Dedifferentiated amniotic fluid mesenchymal stem cell (primary cell): ENCODE data around the gene EFNA5.

Experiments used
- DNase-seq: peaks from one replicate; pipeline ENCODE4 v3.0.0-alpha.2; 2016; ENCODE audit errors: extremely low spot score

EFNA5 gene

DNA sequence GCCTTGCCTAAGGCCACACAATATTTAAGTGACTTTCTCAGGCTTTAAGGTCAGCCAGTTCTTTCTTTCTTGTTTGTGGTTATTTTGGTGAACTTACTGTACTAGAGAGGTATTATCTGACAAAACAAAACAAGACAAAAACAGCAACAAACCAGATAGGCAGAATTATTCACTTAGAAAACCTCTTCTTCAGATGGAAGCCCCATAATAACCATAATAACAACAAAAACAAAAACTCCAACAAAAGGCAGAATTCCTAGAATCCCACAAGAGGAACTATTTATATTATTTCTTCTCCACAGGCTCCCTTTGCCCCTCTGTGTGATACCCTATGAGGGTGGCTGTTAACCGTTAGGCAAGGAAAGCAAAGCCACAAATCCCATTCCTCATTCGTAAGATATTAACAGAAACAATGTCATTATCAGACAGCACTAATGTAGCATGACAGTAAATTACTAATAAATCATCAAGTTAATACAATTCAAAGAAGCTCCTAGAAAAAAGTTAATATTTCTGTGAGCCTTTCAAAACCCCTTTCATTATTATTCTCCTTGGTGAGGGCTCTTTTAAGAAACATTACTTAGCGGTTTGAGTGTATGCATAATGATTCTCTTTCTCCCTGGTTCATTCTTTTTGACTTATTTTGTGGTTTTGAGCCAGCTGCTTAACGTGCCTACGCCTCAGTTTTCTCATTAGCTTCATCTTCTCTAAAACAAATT is 274.9 kb downstream of the EFNA5 start:
- DNase-seq, result no peak

DNA sequence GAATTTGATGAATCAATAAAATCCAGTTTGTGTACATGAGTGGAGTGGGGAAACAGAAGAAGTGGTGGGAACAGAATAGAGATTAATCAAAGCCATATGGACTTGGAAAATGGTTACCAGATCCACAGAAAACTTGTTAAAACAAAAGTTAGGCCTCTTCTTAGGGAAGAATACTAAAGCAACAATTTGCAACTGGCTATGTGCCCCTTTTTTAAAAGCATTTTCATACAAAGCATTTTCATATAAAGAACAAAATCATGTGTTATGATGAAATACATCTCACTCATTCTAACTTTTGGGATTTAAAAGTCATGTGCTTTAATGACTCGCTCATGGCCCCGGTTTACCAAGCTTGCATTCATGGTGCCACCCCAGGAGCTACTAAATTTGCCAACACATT is 276.9 kb downstream of the EFNA5 start:
- peak; percentile 17 for DNase-seq

DNA sequence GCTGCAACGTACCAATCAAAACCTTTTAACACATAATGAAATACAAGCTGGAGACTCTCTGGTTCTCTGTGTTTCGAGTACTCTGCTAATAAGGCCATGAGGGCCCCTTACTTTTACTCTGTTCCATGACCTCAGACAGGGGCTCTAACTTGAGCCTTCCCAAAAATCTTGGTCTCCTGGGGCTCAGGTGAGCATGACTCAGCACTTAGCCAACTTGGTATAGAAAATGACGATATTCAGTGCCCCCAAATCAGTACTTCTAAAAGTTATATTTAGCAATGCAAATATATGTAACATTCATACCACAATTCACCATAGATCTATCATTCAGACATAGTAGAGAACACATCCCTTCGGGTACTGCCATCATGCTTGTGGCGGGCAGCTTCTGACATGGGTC is 278.9 kb downstream of the EFNA5 start:
- no peak for DNase-seq

DNA sequence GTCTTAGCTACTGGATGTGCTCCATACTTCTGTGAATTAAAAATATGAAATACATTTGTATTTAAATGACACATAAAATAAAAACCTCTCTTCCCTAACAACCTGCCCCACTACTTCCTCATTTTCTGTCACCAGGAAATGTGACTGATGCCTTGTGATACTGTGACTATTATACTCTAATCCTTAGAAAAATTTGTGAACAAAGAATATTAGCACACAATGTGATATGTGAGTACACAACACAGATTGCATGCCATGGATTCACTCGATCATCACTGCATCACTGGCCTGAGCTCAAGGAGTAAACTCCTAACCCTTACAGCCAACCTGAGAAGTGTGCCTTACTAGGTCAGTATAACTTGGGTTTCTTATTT is 281.0 kb downstream of the EFNA5 start:
- DNase-seq, result no peak

DNA sequence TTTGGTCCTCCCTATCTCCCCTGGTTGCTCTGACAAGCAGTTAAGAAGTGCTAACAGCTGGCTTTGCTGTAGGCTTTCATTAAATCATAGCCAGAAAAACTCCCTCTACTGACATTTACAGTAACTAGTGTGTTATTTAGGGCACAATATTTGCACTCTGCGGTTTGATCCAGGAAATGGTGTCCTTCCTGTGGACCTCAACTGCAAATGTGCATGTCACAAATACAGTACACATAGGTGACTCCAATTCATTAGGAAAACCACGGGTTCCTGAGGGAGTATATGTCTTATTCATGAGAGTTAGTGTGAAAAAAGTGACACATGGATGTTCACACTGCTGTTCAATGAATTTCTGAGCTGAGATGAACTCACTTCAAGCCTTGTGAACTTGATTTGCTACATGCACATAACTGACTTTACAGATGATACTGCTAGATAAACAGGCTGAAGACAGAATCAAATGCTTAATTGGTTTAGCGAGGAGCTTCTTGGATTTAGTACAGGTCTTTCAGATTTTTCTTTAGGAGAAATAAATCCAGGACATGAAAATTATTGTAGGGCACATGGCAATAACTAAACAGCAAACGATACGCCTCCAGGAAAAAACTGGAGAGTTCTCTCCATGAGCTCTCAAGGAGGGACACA is 281.5 kb downstream of the EFNA5 start:
- peak; percentile 43 for DNase-seq

DNA sequence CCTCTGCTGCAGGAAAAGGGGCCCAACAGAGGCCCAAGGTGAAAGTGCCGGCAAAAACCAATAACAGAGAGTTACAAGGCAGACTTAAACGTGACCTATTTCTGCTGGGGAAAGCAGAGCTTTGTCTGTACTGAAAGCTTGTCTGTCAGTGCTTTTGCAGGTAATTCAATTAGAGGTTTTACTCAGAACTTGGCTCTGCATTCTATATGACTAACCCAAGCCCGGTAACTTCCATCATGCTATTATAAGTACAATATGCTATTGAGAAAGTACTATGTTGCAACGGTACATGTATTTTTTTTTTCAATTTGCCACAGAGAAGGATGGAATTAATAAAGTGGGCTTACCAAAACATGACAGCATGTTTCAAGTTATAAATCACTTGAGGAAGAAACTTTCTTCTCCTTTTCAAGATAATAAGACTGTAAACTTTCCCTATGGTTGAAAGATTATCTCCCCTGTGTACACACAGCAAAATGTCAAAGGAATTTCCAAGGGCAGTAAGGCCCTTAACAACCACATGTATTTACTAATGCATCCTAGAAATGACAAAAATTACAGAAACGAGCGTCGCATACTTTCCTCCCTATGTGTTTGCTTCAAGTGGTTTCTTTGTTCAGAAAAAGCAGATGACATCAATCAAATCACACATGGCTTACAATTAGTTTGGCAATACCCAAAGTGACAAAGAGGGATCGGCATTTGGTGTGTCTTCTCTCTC is 282.4 kb downstream of the EFNA5 start:
- DNase-seq, result peak; percentile 92

DNA sequence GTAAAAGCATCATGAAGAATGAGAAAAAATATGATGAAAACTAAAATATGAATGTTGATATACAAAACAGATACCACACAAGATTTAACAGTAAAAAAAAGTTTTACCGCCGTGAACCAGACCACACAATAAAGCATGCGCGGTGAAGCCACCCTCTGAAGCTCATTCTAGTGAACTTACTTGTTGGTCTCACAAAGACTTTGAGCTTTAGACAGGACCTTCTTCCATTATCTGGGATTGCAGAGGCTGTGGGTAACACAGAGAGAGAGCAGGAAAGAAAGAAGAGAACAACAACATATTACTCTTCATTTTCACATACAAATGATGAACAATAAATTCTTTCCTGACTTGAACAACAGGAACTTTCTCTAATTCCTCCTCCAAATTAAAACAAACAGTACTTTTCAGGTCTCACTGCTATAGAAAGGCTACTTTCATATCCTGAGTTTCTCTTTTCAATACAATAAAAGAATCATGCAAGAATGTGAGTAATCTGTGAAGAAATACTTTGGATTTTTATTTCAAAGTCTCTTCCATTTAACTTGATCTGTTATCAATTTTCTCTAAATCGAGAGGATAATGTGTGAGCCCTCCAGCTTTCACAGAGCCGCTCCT is 283.1 kb downstream of the EFNA5 start:
- no peak for DNase-seq

DNA sequence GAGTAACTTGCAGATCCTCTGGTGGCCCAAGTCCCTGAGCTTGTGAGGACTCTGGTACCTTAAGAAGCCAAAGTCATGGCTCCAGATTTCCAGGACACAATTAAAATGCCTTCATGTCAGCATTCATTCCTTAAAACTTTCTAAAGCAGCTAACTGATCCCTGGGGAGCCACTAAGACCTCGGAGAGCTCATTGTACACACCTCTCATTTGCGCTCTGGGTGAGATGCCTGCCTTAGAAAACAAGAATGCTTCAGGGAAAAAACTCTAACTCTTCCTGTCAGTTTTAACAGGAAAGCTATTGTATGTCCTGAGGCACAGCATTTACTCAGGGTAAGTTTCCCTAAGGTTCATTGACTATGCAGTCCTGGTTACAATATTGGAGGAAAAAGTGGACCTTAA is 285.0 kb downstream of the EFNA5 start:
- no peak for DNase-seq

DNA sequence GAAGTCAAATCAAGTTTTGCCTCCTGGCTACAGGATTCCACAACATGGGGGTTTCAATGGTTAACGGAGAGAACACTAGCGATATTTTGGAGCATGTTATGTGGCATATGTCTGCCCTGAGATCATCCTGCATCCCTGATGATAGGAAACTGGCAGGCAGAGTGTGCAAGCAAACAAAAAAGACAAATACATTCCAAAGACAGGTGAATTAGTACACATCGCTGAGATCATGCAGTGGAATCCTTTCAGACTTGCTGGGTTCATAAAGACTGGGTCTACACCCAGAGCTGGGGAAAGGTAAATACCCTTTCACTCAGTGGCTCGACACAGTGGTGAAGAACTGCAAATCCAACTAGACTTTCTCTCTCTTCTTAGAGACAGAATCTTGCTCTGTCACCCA is 286.5 kb downstream of the EFNA5 start:
- DNase-seq, result no peak

DNA sequence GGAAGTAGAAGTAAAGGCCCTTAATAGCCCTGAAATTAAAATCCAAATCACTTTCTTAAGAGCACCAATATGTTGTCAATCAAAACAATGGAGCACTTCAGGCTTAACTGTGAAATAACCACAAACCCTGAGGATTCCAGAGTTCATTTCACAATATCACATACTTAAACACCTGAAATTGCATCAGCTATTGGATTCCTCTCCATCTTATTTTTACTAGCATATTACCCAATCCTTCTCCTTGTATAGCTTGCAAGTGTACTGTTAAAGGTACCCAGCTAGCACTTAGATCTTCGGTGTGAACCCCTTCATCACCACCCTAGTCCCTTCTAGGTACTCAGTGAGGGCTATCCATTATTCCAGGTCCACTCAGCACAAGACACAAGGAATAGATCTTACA is 287.3 kb downstream of the EFNA5 start:
- DNase-seq, result no peak

DNA sequence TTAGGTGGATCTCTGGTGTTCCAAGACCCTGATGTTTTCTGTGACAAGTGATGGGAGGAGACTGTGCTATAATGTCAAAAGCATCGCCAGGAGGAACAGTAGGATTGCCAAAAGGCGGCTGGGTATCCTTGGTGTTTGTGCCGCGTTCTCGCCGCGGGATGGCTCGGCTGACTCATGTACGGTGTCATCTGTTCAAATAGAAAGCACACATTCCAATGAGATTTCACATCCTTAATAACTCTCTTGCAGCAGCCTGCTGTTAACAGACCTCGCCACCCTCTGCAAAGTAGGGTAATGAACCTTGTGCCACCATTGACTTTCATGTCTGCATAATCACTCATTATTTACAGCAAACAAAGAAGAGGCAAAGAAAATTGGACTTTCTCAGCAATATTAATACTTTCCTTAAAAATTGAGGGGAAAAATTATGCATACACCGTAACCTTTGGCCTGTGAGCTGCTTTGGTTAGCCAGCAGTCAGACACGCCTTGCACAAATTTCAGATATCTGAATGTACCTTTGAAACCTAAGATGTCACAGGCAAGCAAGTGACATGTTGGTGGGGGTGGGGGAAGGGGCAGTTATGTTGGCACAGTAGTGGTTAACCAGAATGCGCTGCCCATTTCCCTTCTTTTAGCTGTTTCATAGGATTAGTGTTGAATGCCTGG is 289.4 kb downstream of the EFNA5 start:
- peak; percentile 62 for DNase-seq

DNA sequence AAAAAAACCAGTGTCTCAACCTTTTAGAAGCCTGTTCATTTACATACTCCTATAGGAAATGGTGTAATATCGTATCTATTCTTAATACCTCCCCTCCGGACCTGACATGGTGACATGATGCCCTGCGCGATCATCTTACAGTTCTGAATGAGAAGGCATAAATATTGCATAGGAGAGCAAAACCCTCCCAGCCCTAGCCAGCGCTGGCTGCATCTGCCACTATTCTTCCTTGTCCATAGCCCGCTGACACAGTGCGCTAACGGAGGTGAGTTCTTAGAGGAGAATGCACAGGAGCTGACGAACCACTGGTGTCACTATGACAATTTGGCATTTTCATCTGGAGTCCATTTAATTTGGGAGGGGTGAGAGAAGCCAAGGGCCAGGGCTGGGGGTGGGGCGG is 290.1 kb downstream of the EFNA5 start:
- DNase-seq, result no peak

DNA sequence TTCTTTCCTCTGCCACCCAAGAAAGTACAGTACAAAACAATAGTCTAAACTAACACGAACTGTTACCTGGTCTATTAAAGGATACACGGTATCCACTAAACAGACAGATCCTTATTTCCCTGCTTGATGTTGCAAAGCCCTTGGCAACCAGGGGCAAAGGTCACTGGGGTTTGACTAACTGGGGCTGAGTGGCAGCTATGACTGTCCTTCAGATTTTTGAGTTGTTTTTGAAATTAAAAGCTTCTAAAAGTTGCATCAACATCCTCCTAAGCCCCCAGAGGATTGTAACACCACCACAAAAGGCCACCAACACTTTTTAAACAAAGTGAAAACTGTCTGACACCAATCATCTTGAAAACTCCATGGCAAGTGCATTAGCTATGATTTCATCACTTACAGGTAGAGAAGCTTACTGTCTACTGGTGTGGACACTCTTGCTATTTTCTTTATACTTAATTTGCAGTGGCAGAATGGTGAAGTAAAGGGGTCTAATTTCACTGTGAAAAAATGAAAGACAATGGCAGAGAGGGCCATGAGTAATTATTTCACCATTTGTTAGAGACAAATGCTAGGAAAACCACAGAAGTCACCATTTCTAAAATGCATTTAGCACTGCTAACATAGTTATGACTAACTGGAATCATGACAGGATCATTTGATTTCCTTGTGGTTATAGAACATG is 292.4 kb downstream of the EFNA5 start:
- no peak for DNase-seq

DNA sequence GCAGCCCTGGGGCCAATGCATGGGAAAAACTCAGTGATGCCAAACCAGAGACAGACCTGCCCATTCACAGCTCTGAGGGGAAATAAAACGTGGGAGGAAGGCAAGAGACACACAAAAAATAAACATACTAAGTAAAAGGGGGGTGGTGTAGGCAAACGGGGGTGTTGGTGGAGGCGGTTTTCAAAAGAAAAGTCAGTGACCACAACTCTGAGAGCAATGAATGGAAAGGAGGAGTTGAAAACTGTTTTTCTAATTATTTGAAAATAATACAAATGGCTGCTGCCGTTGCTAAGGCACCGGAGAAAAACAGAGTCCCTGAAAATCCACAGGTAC is 293.5 kb downstream of the EFNA5 start:
- DNase-seq, result no peak

DNA sequence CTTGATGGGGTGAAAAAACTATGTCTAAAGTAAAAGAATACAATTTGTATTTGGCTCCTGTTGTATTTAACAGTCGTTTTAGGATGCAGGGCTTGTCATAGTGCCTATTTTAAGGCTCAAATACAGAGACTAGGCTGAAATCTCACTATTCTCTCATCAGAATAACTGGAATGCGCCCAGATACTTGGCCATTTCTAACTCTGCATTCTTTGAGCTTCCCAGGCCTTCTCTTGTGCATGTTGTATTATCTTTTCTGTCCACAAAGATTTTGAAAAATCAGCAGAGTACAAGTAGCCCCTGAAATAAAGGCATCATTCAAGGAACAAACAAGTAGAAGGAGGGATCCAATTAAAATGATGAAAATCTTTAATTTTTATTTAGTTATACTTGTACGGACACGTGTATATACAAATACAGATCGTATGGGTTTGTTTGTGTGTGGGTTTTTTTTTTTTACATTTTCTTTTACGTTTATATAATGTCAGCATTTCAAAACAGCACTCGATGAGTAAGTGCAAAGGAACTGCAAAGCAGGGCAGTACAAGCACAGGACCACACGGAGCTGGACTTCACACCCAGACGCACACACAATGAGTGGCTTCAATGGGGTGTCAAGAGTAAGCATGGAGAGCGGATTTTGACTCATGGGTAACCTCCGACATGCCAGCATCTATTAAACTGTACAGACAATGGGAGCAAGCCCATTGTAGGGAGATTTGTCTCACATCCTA is 294.0 kb downstream of the EFNA5 start:
- no peak for DNase-seq

DNA sequence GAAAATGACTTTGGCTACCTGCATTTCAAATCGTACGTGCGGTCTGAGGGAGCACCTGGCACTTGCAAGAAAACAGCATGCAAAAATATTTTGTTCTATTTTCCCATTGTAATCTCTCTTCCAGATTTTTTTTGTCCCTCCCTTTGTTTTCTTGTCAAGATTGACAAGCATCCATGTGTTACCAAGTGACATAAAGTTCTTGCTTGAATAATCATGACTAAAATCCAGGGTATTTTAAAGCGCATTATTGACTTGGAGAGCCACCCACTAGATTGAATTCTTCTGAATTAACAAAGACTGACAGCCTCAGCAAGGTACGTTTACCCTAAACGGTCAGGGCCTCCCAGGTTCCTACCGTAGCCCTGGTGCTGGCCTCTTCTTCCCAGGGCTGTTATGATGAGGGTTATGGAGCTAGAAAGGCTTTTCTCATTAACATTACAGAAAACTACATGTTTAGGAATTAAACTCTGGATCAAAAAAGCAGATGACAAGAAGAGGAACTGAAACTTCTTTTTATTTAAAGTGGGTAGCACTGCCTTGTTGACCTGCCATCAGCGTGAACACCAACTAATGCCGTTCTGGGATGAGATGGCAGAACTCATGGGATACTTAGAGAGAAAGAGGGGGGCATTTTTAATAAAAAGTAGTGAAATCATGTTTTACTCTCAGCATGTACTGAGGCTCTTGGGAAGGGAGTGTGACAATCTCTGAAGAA is 297.0 kb downstream of the EFNA5 start:
- DNase-seq, result no peak

DNA sequence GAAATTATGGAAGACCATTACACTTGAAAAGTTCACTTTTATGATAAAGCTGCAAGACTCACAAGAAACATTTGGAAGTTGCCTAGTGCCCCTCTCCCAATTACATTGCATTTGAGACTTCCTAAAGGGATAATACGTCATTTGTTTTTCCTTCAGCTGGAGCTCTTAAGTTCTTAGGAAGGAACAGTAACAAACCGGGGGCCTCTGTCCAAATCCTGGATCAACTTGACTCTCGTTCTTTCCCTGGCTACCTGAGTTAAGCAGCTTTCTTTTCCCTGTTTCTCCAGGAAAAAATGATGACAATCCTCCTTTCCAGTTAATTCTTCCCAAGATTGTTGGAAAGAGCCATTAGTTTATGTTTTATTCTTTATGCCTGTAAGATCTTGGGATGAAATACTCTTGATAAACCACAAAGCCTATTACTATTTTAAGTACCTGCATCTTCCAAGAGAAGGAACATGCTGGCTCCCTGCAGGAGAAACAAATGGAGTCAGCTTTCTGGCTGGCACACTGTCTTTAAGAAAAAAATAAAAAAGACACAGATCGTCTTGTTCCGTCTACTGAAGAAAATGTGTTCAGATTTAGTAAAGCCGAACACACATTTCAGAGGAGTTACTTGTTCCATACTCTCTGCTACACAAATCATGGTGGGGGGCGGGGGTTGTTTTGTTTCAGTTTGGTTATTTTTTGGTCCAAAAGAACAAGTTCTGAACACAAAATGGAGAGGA is 297.9 kb downstream of the EFNA5 start:
- DNase-seq, result no peak

DNA sequence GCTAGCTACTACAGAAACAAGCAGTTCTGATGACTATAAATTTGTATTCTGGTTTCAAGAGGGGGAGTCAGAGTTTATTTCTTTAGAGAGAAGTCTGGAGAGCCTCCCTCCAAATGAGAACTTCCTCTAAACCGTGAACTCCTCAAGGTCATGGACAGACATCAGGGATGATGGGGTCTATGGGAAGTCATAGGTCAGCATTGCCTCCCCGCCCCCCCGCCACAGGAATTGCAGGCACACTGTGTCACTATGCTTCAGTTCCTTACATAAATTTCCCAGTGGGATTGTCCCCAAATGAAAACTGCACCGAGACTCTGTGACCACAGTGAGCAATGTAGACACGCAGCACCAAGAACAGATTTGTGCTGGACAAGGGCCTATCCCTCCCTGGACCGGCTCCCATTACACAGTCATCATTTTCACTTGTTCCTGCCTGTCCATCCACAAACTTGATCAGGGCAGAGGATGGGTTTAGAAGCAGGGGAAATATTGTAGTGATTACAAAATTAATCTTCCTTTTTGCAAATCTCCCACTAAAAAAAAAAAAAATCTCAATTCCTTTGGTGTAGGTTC is 300.3 kb downstream of the EFNA5 start:
- no peak for DNase-seq

DNA sequence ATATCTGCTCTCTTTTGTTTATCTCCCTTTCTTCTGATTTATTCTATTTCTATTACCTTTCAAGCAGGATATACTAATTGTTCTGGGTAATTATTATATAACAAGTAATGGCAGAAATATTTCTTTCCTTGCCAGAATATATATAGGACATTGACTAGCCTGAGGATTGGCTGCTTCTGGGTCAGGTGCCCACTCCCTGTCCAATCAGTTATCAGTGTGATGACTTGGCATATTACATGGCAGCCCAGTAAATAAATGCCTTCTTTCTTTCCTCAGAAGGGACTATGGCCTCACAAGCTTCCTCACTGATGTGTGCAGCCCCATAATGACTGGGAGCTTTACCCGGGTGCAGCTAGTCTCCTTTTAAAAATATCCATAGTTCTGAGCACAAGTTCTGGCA is 301.1 kb downstream of the EFNA5 start:
- DNase-seq, result no peak
